Kidney glomerular epithelial cell (primary cell): Measurements from ENCODE around the gene GLIS1.
"Not testable (repeated sequence)": the region's sequence is repeated elsewhere in the genome, so short reads cannot be mapped to it uniquely, and the experiment has no call there.

ENCODE experiments used
- DNase-seq: peaks from one replicate; lab custom pipeline; 2025; lab: John Stamatoyannopoulos, UW

The GLIS1 gene

GRCh38 chr1:53561503-53562105, 177.4 kb downstream of the GLIS1 start:
- no peak for DNase-seq

- no peak for DNase-seq
Observed at GRCh38 chr1:53560581-53561502, 178.1 kb downstream of the GLIS1 start.

GRCh38 chr1:53559854-53560580, 178.9 kb downstream of the GLIS1 start:
- DNase-seq: no peak

- DNase-seq: no peak
Observed at GRCh38 chr1:53559391-53559815, 179.6 kb downstream of the GLIS1 start.

GRCh38 chr1:53558739-53559315, 180.1 kb downstream of the GLIS1 start:
- no peak for DNase-seq

- no peak for DNase-seq
Observed at GRCh38 chr1:53557830-53558738, 180.9 kb downstream of the GLIS1 start.

GRCh38 chr1:53557369-53557768, 181.6 kb downstream of the GLIS1 start:
- DNase-seq: no peak

GRCh38 chr1:53556657-53557227, 182.2 kb downstream of the GLIS1 start:
- no peak for DNase-seq

- not testable (repeated sequence) for DNase-seq
Observed at GRCh38 chr1:53555620-53556326, 183.2 kb downstream of the GLIS1 start.

GRCh38 chr1:53554592-53555305, 184.2 kb downstream of the GLIS1 start:
- DNase-seq: no peak

GRCh38 chr1:53553734-53554509, 185.0 kb downstream of the GLIS1 start:
- no peak for DNase-seq

GRCh38 chr1:53552981-53553733, 185.8 kb downstream of the GLIS1 start:
- no peak for DNase-seq

- DNase-seq: no peak
Observed at GRCh38 chr1:53552146-53552861, 186.7 kb downstream of the GLIS1 start.

GRCh38 chr1:53551428-53551995, 187.5 kb downstream of the GLIS1 start:
- no peak for DNase-seq

- no peak for DNase-seq
Observed at GRCh38 chr1:53550201-53550741, 188.7 kb downstream of the GLIS1 start.

- DNase-seq: no peak
Observed at GRCh38 chr1:53549781-53550180, 189.2 kb downstream of the GLIS1 start.

- no peak for DNase-seq
Observed at GRCh38 chr1:53549287-53549686, 189.7 kb downstream of the GLIS1 start.
